GM12865 (cell line): ENCODE measurements around the gene RGL4.

Experiments used
- DNase-seq: peaks from one replicate; pipeline ENCODE4 v3.0.0; 2010; ENCODE audit warnings: low read depth
- H3K4me3 ChIP-seq: 2 replicates; pipeline ENCODE4 v1.5.1; 2011; ENCODE audit warnings: mild to moderate bottlenecking, low read depth, low read length, control low read depth
- TF ChIP-seq, protein P1 (sequence below): IDR thresholded peaks from 2 replicates; pipeline ENCODE4 v1.5.1; 2011; ENCODE audit warnings: low read length, control low read depth, low read depth, inconsistent platforms; ENCODE audit not compliant: insufficient read depth; ENCODE audit errors: missing control alignments

RGL4 gene

DNA sequence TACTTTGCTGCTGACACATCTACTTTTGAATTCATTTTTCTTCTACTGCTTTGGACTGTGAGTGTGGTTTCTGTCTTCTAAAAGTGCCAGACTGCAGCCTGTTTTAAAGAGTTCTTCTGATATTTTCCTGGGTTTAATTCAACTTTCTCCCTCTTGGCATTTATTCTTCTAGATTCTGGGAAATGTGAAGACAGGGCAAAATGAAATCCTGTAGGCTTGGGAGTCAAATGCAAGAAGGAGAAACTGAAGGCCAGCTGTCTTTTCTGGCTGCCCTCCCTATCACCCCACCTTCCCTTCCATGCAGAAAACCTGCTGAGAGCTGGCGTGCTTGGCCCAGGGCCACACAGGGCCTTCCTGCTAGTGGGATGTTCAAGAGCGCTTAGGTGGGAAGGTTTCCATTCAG is 52.5 kb downstream of the RGL4 start:
- TF ChIP-seq, protein P1, sequence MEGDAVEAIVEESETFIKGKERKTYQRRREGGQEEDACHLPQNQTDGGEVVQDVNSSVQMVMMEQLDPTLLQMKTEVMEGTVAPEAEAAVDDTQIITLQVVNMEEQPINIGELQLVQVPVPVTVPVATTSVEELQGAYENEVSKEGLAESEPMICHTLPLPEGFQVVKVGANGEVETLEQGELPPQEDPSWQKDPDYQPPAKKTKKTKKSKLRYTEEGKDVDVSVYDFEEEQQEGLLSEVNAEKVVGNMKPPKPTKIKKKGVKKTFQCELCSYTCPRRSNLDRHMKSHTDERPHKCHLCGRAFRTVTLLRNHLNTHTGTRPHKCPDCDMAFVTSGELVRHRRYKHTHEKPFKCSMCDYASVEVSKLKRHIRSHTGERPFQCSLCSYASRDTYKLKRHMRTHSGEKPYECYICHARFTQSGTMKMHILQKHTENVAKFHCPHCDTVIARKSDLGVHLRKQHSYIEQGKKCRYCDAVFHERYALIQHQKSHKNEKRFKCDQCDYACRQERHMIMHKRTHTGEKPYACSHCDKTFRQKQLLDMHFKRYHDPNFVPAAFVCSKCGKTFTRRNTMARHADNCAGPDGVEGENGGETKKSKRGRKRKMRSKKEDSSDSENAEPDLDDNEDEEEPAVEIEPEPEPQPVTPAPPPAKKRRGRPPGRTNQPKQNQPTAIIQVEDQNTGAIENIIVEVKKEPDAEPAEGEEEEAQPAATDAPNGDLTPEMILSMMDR: no peak
- no peak for DNase-seq
- no peak overlapping the region for H3K4me3 ChIP-seq

DNA sequence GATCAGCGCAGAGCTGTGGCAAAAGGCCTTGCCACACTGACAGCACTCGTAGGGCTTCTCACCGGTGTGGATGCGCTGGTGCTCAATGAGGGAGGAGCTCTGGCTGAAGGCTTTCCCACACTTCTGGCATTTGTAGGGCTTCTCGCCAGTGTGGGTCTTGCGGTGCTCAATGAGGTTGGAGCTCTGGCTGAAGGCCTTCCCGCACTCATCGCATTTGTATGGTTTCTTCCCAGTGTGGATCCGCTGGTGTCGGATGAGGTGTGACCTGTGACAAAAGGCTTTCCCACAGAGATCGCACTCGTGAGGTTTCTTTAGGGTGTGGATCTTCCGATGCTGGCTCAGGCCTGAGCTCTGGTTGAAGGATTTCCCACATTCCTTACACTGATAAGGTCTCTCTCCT is 53.2 kb downstream of the RGL4 start:
- no peak for DNase-seq
- TF ChIP-seq, protein P1: no peak
- no peak overlapping the region for H3K4me3 ChIP-seq

DNA sequence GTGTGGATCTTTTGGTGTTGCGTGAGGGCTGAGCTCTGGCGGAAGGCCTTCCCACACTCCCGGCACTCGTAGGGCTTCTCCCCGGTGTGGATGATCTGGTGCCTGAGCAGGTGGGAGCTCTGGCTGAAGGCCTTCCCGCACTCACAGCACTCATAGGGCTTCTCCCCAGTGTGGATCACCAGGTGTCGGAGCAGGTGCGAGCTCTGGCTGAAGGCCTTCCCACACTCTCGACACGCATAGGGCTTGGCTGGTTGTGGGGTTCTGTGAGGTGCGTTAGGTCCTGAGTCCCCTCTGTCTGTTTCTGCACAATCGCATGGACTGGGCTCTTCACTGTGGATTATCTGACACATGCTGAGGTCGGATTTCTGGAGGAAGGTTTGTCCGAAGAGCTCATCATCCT is 53.7 kb downstream of the RGL4 start:
- no peak for DNase-seq
- no peak overlapping the region for H3K4me3 ChIP-seq
- TF ChIP-seq, protein P1: no peak

DNA sequence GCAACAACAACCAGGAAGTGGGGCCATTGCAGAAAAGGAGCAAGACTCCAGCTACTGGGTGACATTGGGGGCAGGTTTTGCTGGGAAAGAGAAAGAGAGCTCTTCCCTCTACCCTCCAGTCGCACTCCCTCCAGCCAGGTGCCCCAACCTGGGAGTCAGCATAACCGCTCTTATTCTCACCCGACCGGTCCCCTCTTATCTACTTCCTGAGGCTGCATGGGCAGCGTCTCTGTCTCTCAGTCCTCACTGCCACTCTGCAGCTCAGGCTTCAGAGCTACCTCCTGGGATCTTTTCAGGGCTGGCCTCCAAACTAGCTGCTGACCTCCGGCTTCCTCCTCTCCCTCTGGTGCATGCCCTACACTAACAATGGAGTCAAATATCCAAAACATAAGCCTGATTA is 55.0 kb downstream of the RGL4 start:
- TF ChIP-seq, protein P1: no peak
- DNase-seq: no peak
- no peak overlapping the region for H3K4me3 ChIP-seq
